DOHH2 (cell line): ENCODE data around the gene RNF222.

Source experiments
- H3F3A ChIP-seq: fragments of 200-600 bp; sonication (generic), shearing (Covaris generic); 2 replicates; pipeline ENCODE4 v1.6.0; 2016; ENCODE audit warnings: antibody characterized with exemption, mild to moderate bottlenecking; ENCODE audit not compliant: control insufficient read depth, insufficient read depth
- H3K27ac ChIP-seq: fragments of 200-600 bp; sonication (generic); 2 replicates; pipeline ENCODE4 v1.5.1; 2014; ENCODE audit warnings: low read depth, mild to moderate bottlenecking, low read length, moderate library complexity
- H3K27me3 ChIP-seq: fragments of 200-600 bp; sonication (generic); 2 replicates; pipeline ENCODE4 v1.6.1; 2014; ENCODE audit warnings: mild to moderate bottlenecking, low read length, mixed read lengths; ENCODE audit not compliant: control insufficient read depth
- H3K36me3 ChIP-seq: fragments of 200-600 bp; sonication (generic); 2 replicates; pipeline ENCODE4 v1.6.1; 2014; ENCODE audit warnings: mild to moderate bottlenecking, low read length, moderate library complexity, mixed read lengths; ENCODE audit not compliant: control insufficient read depth
- H3K4me1 ChIP-seq: fragments of 200-600 bp; sonication (generic); 2 replicates; pipeline ENCODE4 v1.6.1; 2014; ENCODE audit warnings: mild to moderate bottlenecking, low read length, mixed read lengths; ENCODE audit not compliant: control insufficient read depth
- H3K4me2 ChIP-seq: fragments of 200-600 bp; sonication (generic); 2 replicates; pipeline ENCODE4 v1.6.0; 2014; ENCODE audit warnings: mild to moderate bottlenecking, low read length, moderate library complexity
- H3K4me3 ChIP-seq: fragments of 200-600 bp; sonication (generic); 2 replicates; pipeline ENCODE4 v1.5.1; 2014; ENCODE audit warnings: mild to moderate bottlenecking, low read length, mixed read lengths
- H3K79me2 ChIP-seq: fragments of 200-600 bp; sonication (generic); 2 replicates; pipeline ENCODE4 v1.6.1; 2014; ENCODE audit warnings: mild to moderate bottlenecking, low read length, mixed read lengths; ENCODE audit not compliant: control insufficient read depth
- H3K9me2 ChIP-seq: fragments of 200-600 bp; sonication (generic); replicated peaks from 2 replicates; pipeline ENCODE4 v1.6.1; 2014; ENCODE audit warnings: mild to moderate bottlenecking, low read length, mixed read lengths; ENCODE audit not compliant: control insufficient read depth
- H3K9me3 ChIP-seq: fragments of 200-600 bp; sonication (generic); 2 replicates; pipeline ENCODE4 v1.6.1; 2014; ENCODE audit warnings: antibody characterized with exemption, low read length, mixed read lengths; ENCODE audit not compliant: control insufficient read depth, insufficient read depth
- H4K20me1 ChIP-seq: fragments of 200-600 bp; sonication (generic); 2 replicates; pipeline ENCODE4 v1.6.0; 2014; ENCODE audit warnings: low read depth, mild to moderate bottlenecking, antibody characterized with exemption, low read length, moderate library complexity; ENCODE audit not compliant: control insufficient read depth, insufficient read depth
- EZH2phosphoT487 ChIP-seq: fragments of 200-600 bp; sonication (generic); IDR thresholded peaks from 2 replicates; pipeline ENCODE4 v1.6.1; 2017; ENCODE audit warnings: borderline replicate concordance, mild to moderate bottlenecking, antibody characterized with exemption, low read length, moderate library complexity, mixed read lengths
- TF ChIP-seq, protein P1 (sequence below): fragments of 200-600 bp; sonication (generic); IDR thresholded peaks from one replicate; pipeline ENCODE4 v1.5.1; 2014; ENCODE audit warnings: antibody characterized with exemption, mild to moderate bottlenecking, low read depth, low read length; ENCODE audit not compliant: poor library complexity, severe bottlenecking

Gene RNF222

DNA sequence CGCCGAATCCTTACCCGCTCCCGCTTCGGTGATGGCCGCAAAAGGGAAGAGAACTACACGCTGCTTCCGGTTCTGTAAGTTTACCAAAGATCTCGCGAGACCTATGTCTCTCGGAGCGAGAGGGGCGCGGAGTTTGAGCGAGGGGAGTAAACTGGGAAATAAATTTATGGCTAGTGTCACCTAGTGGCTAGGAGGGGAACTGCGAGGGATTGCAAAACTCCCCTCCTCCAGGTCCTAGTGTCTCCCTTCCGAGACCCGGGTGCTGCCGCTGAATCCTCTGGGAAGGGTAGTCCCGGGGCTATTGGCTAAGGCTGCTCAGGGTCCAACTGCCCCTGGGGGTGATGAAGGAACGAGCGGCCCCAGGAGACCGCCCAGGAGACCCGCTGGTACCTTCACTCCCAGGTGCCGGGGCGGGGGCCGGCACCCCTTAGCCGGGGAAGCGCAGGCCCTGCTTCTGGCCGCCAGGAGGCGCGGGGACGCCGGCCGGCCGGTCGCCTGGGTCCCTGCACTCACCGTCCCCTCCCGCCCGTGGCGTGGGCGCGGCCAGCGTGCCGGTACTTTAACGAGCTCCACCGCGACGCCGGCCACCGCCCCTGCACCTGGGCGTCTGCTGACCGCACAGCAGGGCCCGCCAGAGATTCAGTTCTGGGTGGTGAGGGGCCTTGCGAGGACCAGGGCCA, 14.3 kb downstream of the RNF222 start, which contains the start of gene RPL26:
RPL26 (minus strand) TSS at position 51 of the 680 bp plus-strand sequence. CDS start 883 bp downstream, outside the sequence.
- peaks cover 46% of the 10 kb centered on the region for H3K36me3 ChIP-seq
- no peaks in the 10 kb centered on the region for H3K9me2 ChIP-seq
- peaks cover 48% of the 10 kb centered on the region for H3K4me1 ChIP-seq
- no peaks in the 10 kb centered on the region for H3K9me3 ChIP-seq
- H4K20me1 ChIP-seq, result peaks cover 28% of the 10 kb centered on the region; the same call in 1 of the 2 replicates
- H3K27me3 ChIP-seq, result no peaks in the 10 kb centered on the region
- H3K4me3 ChIP-seq, result peak within 1 kb of the TSS; percentile 78
- peaks cover 44% of the 10 kb centered on the region for H3F3A ChIP-seq
- peak within 1 kb of the TSS; percentile 65 for H3K27ac ChIP-seq
- TF ChIP-seq, protein P1, sequence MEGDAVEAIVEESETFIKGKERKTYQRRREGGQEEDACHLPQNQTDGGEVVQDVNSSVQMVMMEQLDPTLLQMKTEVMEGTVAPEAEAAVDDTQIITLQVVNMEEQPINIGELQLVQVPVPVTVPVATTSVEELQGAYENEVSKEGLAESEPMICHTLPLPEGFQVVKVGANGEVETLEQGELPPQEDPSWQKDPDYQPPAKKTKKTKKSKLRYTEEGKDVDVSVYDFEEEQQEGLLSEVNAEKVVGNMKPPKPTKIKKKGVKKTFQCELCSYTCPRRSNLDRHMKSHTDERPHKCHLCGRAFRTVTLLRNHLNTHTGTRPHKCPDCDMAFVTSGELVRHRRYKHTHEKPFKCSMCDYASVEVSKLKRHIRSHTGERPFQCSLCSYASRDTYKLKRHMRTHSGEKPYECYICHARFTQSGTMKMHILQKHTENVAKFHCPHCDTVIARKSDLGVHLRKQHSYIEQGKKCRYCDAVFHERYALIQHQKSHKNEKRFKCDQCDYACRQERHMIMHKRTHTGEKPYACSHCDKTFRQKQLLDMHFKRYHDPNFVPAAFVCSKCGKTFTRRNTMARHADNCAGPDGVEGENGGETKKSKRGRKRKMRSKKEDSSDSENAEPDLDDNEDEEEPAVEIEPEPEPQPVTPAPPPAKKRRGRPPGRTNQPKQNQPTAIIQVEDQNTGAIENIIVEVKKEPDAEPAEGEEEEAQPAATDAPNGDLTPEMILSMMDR, result peak; percentile 100
- no peak for TF ChIP-seq EZH2phosphoT487
- peak within 1 kb of the TSS; percentile 75 for H3K4me2 ChIP-seq
- peaks cover 64% of the 10 kb centered on the region for H3K79me2 ChIP-seq

DNA sequence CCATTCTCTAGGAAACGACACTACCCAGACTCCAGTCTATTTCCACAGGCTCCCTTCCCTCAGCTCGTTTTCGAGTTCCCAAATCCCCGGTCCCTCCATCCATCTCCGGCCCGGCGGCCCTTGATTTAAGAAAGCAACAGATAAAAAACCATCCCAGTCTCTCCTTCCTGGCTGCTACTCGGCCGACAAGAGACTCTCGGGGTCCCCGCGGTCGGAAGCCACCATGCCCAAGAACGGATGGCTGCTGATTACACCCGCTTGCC, 14.8 kb downstream of the RNF222 start:
- Histone ChIP-seq H4K20me1 (peaks cover 28% of the 10 kb centered on the region; the same call in 1 of the 2 replicates), H3K9me3 (no peaks in the 10 kb centered on the region), H3K27me3 (no peaks in the 10 kb centered on the region), H3K9me2 (no peaks in the 10 kb centered on the region), H3K79me2 (peaks cover 64% of the 10 kb centered on the region), H3K27ac (peak overlapping the region; percentile 65), H3K4me1 (peaks cover 51% of the 10 kb centered on the region), H3K36me3 (peaks cover 50% of the 10 kb centered on the region), H3K4me2 (peak overlapping the region; percentile 75), H3K4me3 (peak overlapping the region; percentile 78), H3F3A (peaks cover 48% of the 10 kb centered on the region)
- no peak for TF ChIP-seq EZH2phosphoT487
- TF ChIP-seq, protein P1, result no peak

DNA sequence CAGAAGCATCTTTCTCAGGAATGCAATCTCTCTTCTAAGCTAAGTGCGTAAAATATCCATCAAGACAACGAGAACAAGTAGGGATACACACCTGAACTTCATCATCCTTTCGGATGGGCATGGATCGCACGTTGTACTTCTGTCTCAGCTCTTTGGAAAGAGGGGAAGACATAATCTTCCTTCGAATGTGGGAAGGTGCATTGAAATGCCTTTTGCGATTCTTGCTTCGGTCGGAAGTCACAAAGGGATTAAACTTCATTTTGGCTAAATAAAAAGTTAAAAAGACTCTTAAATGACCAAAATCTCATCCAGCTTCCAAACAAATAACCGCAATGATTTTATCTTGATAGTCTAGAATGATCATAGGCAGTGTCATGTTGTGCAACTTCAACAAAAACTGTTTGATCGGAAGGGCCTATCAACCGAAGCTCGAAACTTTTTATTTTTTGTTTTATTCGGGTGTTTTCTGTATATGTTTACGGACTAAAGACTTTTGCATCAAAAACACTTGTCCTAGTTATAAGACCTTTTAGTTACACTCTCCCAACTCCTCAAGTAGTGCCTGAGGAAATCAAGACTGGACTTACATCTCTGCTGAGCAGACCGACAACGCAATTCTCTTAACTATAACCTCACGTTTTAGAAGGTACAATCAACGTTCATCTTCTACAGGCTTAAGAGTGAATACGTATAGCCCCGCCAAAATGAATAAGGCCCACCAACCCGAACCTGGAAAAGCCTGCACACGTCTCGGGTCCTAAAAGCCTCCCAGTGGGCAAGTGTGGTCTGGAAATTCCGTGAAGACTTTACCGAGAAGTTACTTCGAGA, 15.4 kb downstream of the RNF222 start:
- Histone ChIP-seq H3K79me2 (peaks cover 64% of the 10 kb centered on the region), H3K9me3 (no peaks in the 10 kb centered on the region), H3K27ac (peak overlapping the region; percentile 65), H4K20me1 (peaks cover 28% of the 10 kb centered on the region; the same call in 1 of the 2 replicates), H3F3A (peaks cover 54% of the 10 kb centered on the region), H3K4me3 (peak overlapping the region; percentile 78), H3K4me2 (peak overlapping the region; percentile 75), H3K4me1 (peaks cover 56% of the 10 kb centered on the region), H3K27me3 (no peaks in the 10 kb centered on the region), H3K9me2 (no peaks in the 10 kb centered on the region), H3K36me3 (peaks cover 56% of the 10 kb centered on the region)
- TF ChIP-seq, protein P1, result no peak
- no peak for TF ChIP-seq EZH2phosphoT487
